ENCODE measurements around the gene AGFG1. TPM values are rescaled to one million over a fixed set of nuclear protein-coding genes. Genes with fewer than 3 reads are reported as not detected.

Gene AGFG1
- total and polyA plus RNA-seq, 4 experiments from 2014 or later, result 12.2 to 62.4 (median 46.1) TPM

DNA sequence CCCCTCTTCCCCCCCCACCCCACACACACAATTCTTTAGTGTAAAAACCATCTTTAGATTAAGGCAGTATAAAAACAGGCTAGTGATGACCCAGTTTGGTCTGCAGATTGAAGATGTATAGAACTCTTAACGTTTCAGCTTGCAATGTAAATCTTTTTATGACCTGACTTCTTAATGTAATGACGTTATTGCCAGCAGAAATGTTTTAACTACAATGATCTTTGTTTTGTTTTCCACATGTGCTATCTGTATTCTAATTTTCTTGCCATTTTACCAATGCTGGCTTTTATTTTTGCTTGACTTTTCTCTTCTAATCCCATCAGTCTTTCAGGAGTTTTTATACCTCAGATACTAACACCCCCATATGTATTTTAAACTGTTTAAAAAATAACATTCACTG, 25.2 kb downstream of the AGFG1 start:
- Mint-ChIP-seq H3K4me1 (peaks cover 32 to 60% (median 43%) of the 10 kb centered on the region in 4 donors), H3K36me3 (peaks cover 7 to 33% of the 10 kb centered on the region in 2 donors), H3K27ac (peak overlapping the region in 2 of 7 donors; percentile 46 to 68), H3K9me3 (no peaks in the 10 kb centered on the region), H3K27me3 (no peaks in the 10 kb centered on the region), H3K4me3 (peak overlapping the region in 1 of 8 donors; percentile 54)
- H3K9me3 ChIP-seq (ENCODE audit: control insufficient read depth in 1 of 2, low read length in 2 of 2), result no peaks in the 10 kb centered on the region
- H3K4me1 ChIP-seq (ENCODE audit: insufficient read depth, low read length), result peaks cover 40% of the 10 kb centered on the region
- no peak overlapping the region for H3K4me3 ChIP-seq (ENCODE audit: low read length in 2 of 2)
- ChIA-PET CTCF (ENCODE audit: partially characterized antibody) (no interaction called here), POLR2A (ENCODE audit: partially characterized antibody) (no interaction called here)
- no peaks in the 10 kb centered on the region for H3K27me3 ChIP-seq (ENCODE audit: insufficient read depth, low read length)
- DNase-seq, result no peak
- H3K27ac ChIP-seq (ENCODE audit: low read depth, low read length), result no peak overlapping the region
- intact Hi-C loops (cut with micrococcal nuclease), result no loop called here
- no peaks in the 10 kb centered on the region for H3K36me3 ChIP-seq (ENCODE audit: insufficient read depth, low read length)

DNA sequence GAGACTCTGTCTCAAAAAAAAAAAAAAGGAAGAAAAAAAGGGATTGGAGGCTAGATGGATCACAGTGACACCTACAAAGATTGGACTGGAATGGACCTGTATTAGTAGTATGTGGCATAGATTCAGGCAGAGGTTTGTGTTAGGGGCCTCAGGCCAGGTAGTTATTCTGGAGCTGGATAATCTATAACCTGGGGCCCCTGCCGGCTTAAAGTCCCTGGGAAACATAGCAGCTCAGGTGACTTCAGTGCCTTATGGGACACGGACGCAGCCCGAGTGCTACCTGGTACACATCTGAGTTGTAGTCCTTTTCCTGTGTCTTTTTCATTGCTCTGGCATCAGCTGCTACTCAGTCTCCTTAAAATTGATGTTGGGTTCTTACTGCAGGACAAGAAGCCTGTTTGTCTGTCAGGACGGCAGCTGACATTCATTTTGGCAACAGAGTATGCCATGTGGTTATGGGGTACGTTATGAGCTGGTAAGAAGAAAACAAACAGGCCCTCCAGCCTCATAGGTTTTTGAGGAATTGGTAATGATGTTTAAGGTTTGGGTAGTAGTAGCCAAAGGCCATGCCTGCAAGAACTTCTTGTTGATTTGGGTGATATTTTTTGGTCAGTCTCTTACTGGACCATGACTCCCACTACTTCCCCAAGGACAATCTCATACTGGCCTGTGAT, 27.8 kb downstream of the AGFG1 start:
- H3K4me3 ChIP-seq (ENCODE audit: low read length in 2 of 2), result no peak overlapping the region
- H3K9me3 Mint-ChIP-seq, result no peaks in the 10 kb centered on the region
- POLR2A ChIA-PET (ENCODE audit: partially characterized antibody), result no interaction called here
- no peaks in the 10 kb centered on the region for H3K36me3 ChIP-seq (ENCODE audit: insufficient read depth, low read length)
- peaks cover 42 to 73% (median 57%) of the 10 kb centered on the region in 4 donors for H3K4me1 Mint-ChIP-seq
- H3K27ac Mint-ChIP-seq, result peak overlapping the region in 1 of 7 donors; percentile 48
- DNase-seq, result no peak
- H3K27me3 ChIP-seq (ENCODE audit: insufficient read depth, low read length), result no peaks in the 10 kb centered on the region
- no peak overlapping the region for H3K27ac ChIP-seq (ENCODE audit: low read depth, low read length)
- intact Hi-C loops (cut with micrococcal nuclease), result no loop called here
- H3K36me3 Mint-ChIP-seq, result peaks cover 8 to 18% of the 10 kb centered on the region in 2 donors
- peaks cover 53% of the 10 kb centered on the region for H3K4me1 ChIP-seq (ENCODE audit: insufficient read depth, low read length)
- H3K9me3 ChIP-seq (ENCODE audit: control insufficient read depth in 1 of 2, low read length in 2 of 2), result no peaks in the 10 kb centered on the region
- no peaks in the 10 kb centered on the region for H3K27me3 Mint-ChIP-seq
- CTCF ChIA-PET (ENCODE audit: partially characterized antibody), result interaction anchor here (0.6 to 1.4 kb wide), 4 partner anchors 25 to 391 kb away, joined by 3 to 5 read pairs (median 3); no protein-coding TSS in a partner anchor
- H3K4me3 Mint-ChIP-seq, result peak overlapping the region in 1 of 8 donors; percentile 3

DNA sequence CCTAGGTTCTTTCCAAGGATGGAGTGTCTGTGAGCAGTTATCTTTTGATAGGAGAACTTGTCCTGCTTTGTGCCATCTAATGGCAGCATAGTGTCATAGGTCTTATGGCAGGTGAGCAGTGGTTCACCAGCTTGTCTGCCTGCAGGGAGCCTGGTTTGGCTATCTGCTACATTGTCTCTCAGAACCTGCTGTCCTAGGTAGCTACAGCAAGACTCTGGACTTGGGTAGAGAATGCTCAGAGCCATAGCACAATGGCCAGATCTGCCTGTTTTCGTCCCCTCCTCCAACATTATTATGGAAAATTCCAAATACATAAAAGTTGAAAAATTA, 28.3 kb downstream of the AGFG1 start:
- CTCF ChIA-PET (ENCODE audit: partially characterized antibody), result interaction anchor here (0.8 to 1.4 kb wide), 3 partner anchors 25 to 391 kb away, joined by 3 read pairs; no protein-coding TSS in a partner anchor
- Mint-ChIP-seq H3K4me3 (peak overlapping the region in 1 of 8 donors; percentile 3), H3K9me3 (no peaks in the 10 kb centered on the region), H3K36me3 (peaks cover 8 to 13% of the 10 kb centered on the region in 2 donors), H3K27me3 (no peaks in the 10 kb centered on the region), H3K27ac (peak overlapping the region in 2 of 7 donors; percentile 22 to 48), H3K4me1 (peaks cover 45 to 75% (median 59%) of the 10 kb centered on the region in 4 donors)
- Histone ChIP-seq H3K4me1 (ENCODE audit: insufficient read depth, low read length) (peaks cover 58% of the 10 kb centered on the region), H3K9me3 (ENCODE audit: control insufficient read depth in 1 of 2, low read length in 2 of 2) (no peaks in the 10 kb centered on the region), H3K4me3 (ENCODE audit: low read length in 2 of 2) (no peak overlapping the region), H3K27ac (ENCODE audit: low read depth, low read length) (no peak overlapping the region), H3K36me3 (ENCODE audit: insufficient read depth, low read length) (no peaks in the 10 kb centered on the region), H3K27me3 (ENCODE audit: insufficient read depth, low read length) (no peaks in the 10 kb centered on the region)
- DNase-seq, result no peak
- intact Hi-C loops (cut with micrococcal nuclease), result no loop called here
- POLR2A ChIA-PET (ENCODE audit: partially characterized antibody), result no interaction called here

DNA sequence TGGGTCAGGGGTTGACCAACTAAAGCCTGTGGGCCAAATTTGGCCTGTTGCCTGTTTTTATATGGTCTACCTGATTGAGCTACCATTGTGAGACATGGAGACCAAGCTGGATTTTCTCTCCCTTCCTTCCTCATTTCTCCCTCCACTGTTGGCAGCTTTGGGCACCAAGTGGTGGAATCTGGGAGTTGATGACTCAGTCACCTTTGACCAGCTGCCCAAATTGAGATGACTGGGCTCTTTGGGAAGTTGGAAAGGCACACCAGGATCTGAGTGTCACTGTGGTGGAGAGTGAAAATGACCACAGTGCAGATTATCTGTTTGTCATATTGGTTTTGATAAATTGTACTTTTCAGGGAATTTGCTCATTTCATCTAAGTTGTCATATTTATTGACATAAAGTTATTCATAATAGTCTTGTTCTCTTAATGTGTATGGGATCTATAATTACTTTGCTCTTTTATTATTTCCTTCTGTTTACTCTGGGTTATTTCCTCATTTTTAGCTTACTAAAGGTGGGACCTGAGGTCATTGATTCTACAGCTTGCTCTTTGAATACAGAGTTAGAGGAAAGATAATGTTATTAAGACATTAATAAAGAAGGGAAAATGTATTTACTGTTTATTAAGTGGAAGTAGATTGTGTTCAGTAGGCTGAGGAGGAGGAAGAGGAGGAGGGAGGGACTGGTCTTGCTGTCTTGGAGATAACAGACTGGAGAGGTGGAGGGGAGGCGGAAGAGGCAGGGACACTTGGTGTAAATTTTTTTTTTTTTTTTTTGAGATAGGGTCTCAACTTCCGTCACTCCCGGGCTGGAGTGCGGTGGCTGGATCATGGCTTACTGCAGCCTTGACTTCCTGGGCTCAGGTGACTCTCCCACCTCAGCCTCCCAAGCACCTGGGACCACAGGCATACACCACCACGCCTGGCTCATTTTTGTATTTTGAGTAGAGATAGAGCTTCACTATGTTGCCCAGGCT, 31.8 kb downstream of the AGFG1 start:
- intact Hi-C loops (cut with micrococcal nuclease), result no loop called here
- CTCF ChIA-PET (ENCODE audit: partially characterized antibody), result interaction anchor here (0.7 kb wide), 1 partner anchor 17 kb away, joined by 5 read pairs; no protein-coding TSS in a partner anchor
- Mint-ChIP-seq H3K27me3 (no peaks in the 10 kb centered on the region), H3K27ac (peak overlapping the region in 2 of 7 donors; percentile 1 to 39), H3K4me3 (peak overlapping the region; percentile 5 to 58 (median 19)), H3K36me3 (peaks cover 8 to 11% of the 10 kb centered on the region in 2 donors), H3K4me1 (peaks cover 57 to 91% (median 72%) of the 10 kb centered on the region in 4 donors), H3K9me3 (no peaks in the 10 kb centered on the region)
- no peaks in the 10 kb centered on the region for H3K27me3 ChIP-seq (ENCODE audit: insufficient read depth, low read length)
- H3K36me3 ChIP-seq (ENCODE audit: insufficient read depth, low read length), result no peaks in the 10 kb centered on the region
- no peak overlapping the region for H3K4me3 ChIP-seq (ENCODE audit: low read length in 2 of 2)
- POLR2A ChIA-PET (ENCODE audit: partially characterized antibody), result interaction anchor here (0.6 kb wide), 1 partner anchor 15 kb away, joined by 3 read pairs; no protein-coding TSS in a partner anchor
- peaks cover 73% of the 10 kb centered on the region for H3K4me1 ChIP-seq (ENCODE audit: insufficient read depth, low read length)
- DNase-seq, result no peak
- H3K27ac ChIP-seq (ENCODE audit: low read depth, low read length), result no peak overlapping the region
- no peaks in the 10 kb centered on the region for H3K9me3 ChIP-seq (ENCODE audit: control insufficient read depth in 1 of 2, low read length in 2 of 2)

DNA sequence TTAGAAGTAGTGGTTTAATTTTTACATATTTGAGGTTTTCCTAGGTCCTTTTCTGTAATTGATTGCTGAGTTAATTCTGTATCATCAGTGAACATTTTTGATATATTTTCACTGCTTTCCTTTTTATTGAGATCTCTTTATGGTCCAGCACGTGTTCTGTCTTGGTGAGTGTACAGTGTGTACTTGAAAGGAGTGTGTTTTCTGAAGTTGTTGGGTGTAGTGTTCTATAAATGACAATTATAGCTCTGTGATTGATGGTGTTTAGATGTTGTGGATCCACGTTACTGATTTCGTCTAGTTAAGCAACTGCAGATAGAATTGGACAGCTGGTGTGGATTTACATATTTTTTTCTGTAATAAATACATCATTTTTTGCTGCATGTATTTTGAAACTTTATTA, 32.7 kb downstream of the AGFG1 start:
- Mint-ChIP-seq H3K27me3 (no peaks in the 10 kb centered on the region), H3K27ac (peak overlapping the region in 3 of 7 donors; percentile 0 to 79 (median 3)), H3K36me3 (peaks cover 8 to 9% of the 10 kb centered on the region in 2 donors), H3K4me1 (peaks cover 59 to 88% (median 73%) of the 10 kb centered on the region in 4 donors), H3K4me3 (peak overlapping the region in 7 of 8 donors; percentile 1 to 73 (median 44)), H3K9me3 (no peaks in the 10 kb centered on the region)
- Histone ChIP-seq H3K4me3 (ENCODE audit: low read length in 2 of 2) (no peak overlapping the region), H3K27ac (ENCODE audit: low read depth, low read length) (no peak overlapping the region), H3K9me3 (ENCODE audit: control insufficient read depth in 1 of 2, low read length in 2 of 2) (no peaks in the 10 kb centered on the region), H3K4me1 (ENCODE audit: insufficient read depth, low read length) (peaks cover 73% of the 10 kb centered on the region), H3K27me3 (ENCODE audit: insufficient read depth, low read length) (no peaks in the 10 kb centered on the region), H3K36me3 (ENCODE audit: insufficient read depth, low read length) (no peaks in the 10 kb centered on the region)
- DNase-seq, result no peak
- intact Hi-C loops (cut with micrococcal nuclease), result no loop called here
- ChIA-PET CTCF (ENCODE audit: partially characterized antibody) (interaction anchor here (0.7 to 1.1 kb wide), 2 partner anchors 18 to 30 kb away, joined by 3 to 5 read pairs; no protein-coding TSS in a partner anchor), POLR2A (ENCODE audit: partially characterized antibody) (no interaction called here)

DNA sequence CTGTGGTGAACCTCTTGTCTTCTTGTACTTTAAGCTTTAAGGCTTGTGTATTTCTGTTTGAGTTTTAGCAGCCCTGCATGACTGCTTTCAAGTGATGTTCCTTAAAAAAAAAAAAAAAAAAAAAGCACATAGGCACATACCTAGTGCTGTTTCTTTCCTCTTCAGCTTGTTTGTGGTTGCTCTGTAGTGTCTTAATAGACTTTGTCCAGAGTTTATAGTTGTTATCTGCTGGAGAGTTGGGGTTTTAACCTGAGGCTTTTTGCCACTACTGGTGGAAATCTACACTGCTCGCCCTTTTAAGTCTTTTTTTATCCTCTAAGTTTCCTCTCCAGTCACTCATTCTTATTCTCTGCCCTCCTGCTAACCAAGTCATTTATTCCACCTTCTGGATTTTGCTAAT, 34.5 kb downstream of the AGFG1 start:
- H3K27ac ChIP-seq (ENCODE audit: low read depth, low read length), result no peak overlapping the region
- H3K27me3 Mint-ChIP-seq, result no peaks in the 10 kb centered on the region
- ChIA-PET POLR2A (ENCODE audit: partially characterized antibody) (interaction anchor here (1.0 kb wide), 1 partner anchor 33 kb away, joined by 3 read pairs; no protein-coding TSS in a partner anchor), CTCF (ENCODE audit: partially characterized antibody) (no interaction called here)
- H3K4me3 Mint-ChIP-seq, result peak overlapping the region in 7 of 8 donors; percentile 2 to 76 (median 66)
- no peaks in the 10 kb centered on the region for H3K9me3 Mint-ChIP-seq
- H3K9me3 ChIP-seq (ENCODE audit: control insufficient read depth in 1 of 2, low read length in 2 of 2), result no peaks in the 10 kb centered on the region
- H3K4me1 ChIP-seq (ENCODE audit: insufficient read depth, low read length), result peaks cover 83% of the 10 kb centered on the region
- H3K4me1 Mint-ChIP-seq, result peaks cover 64 to 91% (median 80%) of the 10 kb centered on the region in 4 donors
- peak in 1 of 5 donors; percentile 2 for DNase-seq
- no peaks in the 10 kb centered on the region for H3K36me3 ChIP-seq (ENCODE audit: insufficient read depth, low read length)
- H3K27ac Mint-ChIP-seq, result peak overlapping the region in 4 of 7 donors; percentile 32 to 82 (median 46)
- H3K36me3 Mint-ChIP-seq, result peaks cover 4 to 6% of the 10 kb centered on the region in 2 donors
- no peak overlapping the region for H3K4me3 ChIP-seq (ENCODE audit: low read length in 2 of 2)
- H3K27me3 ChIP-seq (ENCODE audit: insufficient read depth, low read length), result no peaks in the 10 kb centered on the region
- intact Hi-C loops (cut with micrococcal nuclease), result no loop called here
